ENCODE data around the gene CENPH. TPM values are rescaled to one million over a fixed set of nuclear protein-coding genes. Genes with fewer than 3 reads are reported as not detected.

CENPH gene
- polyA plus RNA-seq, 1 of the 3 experiments (the other 2 are of a cell fraction): 14.6 TPM

GRCh38 chr5:69148981-69149675 lies 40.3 kb upstream of the CENPH start:
- Histone ChIP-seq H3K4me2 (no peak overlapping the region), H4K20me1 (ENCODE audit: insufficient read depth) (no peaks in the 10 kb centered on the region), H3F3A (replicated peaks; ENCODE audit: insufficient read depth) (no peaks in the 10 kb centered on the region), H3K4me1 (ENCODE audit: control insufficient read depth in 1 of 2, insufficient read depth in 2 of 2, low read depth in 1 of 2, low read length in 1 of 2) (no peaks in the 10 kb centered on the region), H3K79me2 (ENCODE audit: insufficient read depth) (no peaks in the 10 kb centered on the region), H3K36me3 (replicated peaks in 1 of 2; ENCODE audit: control insufficient read depth in 1 of 2, insufficient read depth in 2 of 2, low read length in 1 of 2) (no peaks in the 10 kb centered on the region), H3K27ac (ENCODE audit: low read depth in 2 of 2, low read length in 1 of 2) (no peak overlapping the region), H3K9ac (no peak overlapping the region), H3K4me3 (ENCODE audit: low read depth in 2 of 2, low read length in 1 of 2) (no peak overlapping the region), H3K27me3 (ENCODE audit: insufficient read depth) (no peaks in the 10 kb centered on the region), H3K9me2 (no peaks in the 10 kb centered on the region), H2AFZ (ENCODE audit: low read depth) (no peak overlapping the region), H3K9me3 (no peaks in the 10 kb centered on the region)
- CTCF ChIA-PET: no interaction called here
- POLR2A ChIA-PET: no interaction called here
- no peak for DNase-seq
- WGBS (ENCODE audit: low lambda C conversion rate): 100% methylated on average over 2 of the region's 2 CpGs
- TF ChIP-seq, protein P1, sequence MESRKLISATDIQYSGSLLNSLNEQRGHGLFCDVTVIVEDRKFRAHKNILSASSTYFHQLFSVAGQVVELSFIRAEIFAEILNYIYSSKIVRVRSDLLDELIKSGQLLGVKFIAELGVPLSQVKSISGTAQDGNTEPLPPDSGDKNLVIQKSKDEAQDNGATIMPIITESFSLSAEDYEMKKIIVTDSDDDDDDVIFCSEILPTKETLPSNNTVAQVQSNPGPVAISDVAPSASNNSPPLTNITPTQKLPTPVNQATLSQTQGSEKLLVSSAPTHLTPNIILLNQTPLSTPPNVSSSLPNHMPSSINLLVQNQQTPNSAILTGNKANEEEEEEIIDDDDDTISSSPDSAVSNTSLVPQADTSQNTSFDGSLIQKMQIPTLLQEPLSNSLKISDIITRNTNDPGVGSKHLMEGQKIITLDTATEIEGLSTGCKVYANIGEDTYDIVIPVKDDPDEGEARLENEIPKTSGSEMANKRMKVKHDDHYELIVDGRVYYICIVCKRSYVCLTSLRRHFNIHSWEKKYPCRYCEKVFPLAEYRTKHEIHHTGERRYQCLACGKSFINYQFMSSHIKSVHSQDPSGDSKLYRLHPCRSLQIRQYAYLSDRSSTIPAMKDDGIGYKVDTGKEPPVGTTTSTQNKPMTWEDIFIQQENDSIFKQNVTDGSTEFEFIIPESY (IDR thresholded peaks at IDR 0.05; ENCODE audit: borderline replicate concordance, low read depth): no peak
- no peak for TF ChIP-seq JUND (IDR thresholded peaks at IDR 0.05)
- no peak for TF ChIP-seq TAF1 (IDR thresholded peaks at IDR 0.05; ENCODE audit: borderline replicate concordance, low read depth, low read length)
- no peak for TF ChIP-seq CHD2 (IDR thresholded peaks at IDR 0.05; ENCODE audit: low read length, partially characterized antibody)
- TF ChIP-seq RFX5 (IDR thresholded peaks at IDR 0.05; ENCODE audit: low read length): no peak
- TF ChIP-seq YY1 (IDR thresholded peaks at IDR 0.05; ENCODE audit: low read depth): no peak
- TF ChIP-seq ELF1 (IDR thresholded peaks at IDR 0.05): no peak
- TF ChIP-seq FOSL2 (IDR thresholded peaks at IDR 0.05; ENCODE audit: borderline replicate concordance, low read depth): no peak
- TF ChIP-seq, protein P2, sequence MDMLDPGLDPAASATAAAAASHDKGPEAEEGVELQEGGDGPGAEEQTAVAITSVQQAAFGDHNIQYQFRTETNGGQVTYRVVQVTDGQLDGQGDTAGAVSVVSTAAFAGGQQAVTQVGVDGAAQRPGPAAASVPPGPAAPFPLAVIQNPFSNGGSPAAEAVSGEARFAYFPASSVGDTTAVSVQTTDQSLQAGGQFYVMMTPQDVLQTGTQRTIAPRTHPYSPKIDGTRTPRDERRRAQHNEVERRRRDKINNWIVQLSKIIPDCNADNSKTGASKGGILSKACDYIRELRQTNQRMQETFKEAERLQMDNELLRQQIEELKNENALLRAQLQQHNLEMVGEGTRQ (IDR thresholded peaks at IDR 0.05; ENCODE audit: borderline replicate concordance, low read depth, low read length): no peak

DNA sequence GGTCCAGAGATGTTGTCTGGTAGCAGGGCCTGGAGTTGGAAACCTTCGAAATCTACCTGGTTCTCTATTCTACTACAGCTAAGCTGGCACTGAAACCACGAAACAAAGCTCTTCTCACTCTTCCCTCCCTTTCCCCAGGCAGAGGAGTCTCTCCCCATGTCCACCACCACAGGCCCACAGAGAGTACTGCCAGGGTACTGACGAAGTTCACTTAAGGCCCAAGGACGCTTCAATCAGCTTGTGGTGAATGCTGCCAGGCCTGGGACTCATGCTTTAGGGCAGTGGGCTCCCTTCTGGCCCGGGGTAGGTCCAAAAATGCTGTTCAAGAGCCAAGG lies 39.7 kb upstream of the CENPH start:
- POLR2A ChIA-PET: no interaction called here

More for the DNA sequence above, 39.7 kb upstream of the CENPH start:
- no peaks in the 10 kb centered on the region for H3K79me2 ChIP-seq (ENCODE audit: insufficient read depth)
- 82% methylated on average over 5 of the region's 5 CpGs for WGBS (ENCODE audit: low lambda C conversion rate)
- no peak overlapping the region for H3K4me3 ChIP-seq (ENCODE audit: low read depth in 2 of 2, low read length in 1 of 2)
- no peaks in the 10 kb centered on the region for H3K36me3 ChIP-seq (replicated peaks in 1 of 2; ENCODE audit: control insufficient read depth in 1 of 2, insufficient read depth in 2 of 2, low read length in 1 of 2)
- CTCF ChIA-PET: no interaction called here
- H3K9me2 ChIP-seq: no peaks in the 10 kb centered on the region
- no peak for TF ChIP-seq EP300 (IDR thresholded peaks at IDR 0.05; ENCODE audit: borderline replicate concordance in 1 of 2, low read depth in 1 of 2, low read length in 1 of 2)
- TF ChIP-seq, protein P3, sequence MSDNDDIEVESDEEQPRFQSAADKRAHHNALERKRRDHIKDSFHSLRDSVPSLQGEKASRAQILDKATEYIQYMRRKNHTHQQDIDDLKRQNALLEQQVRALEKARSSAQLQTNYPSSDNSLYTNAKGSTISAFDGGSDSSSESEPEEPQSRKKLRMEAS (IDR thresholded peaks at IDR 0.05; ENCODE audit: low read depth): no peak
- no peak for TF ChIP-seq JUND (IDR thresholded peaks at IDR 0.05)
- TF ChIP-seq NRF1 (IDR thresholded peaks at IDR 0.05; ENCODE audit: low read depth, low read length): no peak
- no peak for TF ChIP-seq SIN3A (IDR thresholded peaks at IDR 0.05; ENCODE audit: borderline replicate concordance, low read depth, low read length)
- TF ChIP-seq MXI1 (IDR thresholded peaks at IDR 0.05; ENCODE audit: low read depth, low read length): no peak
- no peak for TF ChIP-seq MEF2A (IDR thresholded peaks at IDR 0.05; ENCODE audit: borderline replicate concordance, low read depth)
- no peak for TF ChIP-seq GABPA (IDR thresholded peaks at IDR 0.05; ENCODE audit: low read depth)
- TF ChIP-seq IRF3 (IDR thresholded peaks at IDR 0.05; ENCODE audit: low read depth, low read length): no peak
- TF ChIP-seq RCOR1 (IDR thresholded peaks at IDR 0.05; ENCODE audit: low read length): no peak
- TF ChIP-seq NFIC (IDR thresholded peaks at IDR 0.05; ENCODE audit: borderline replicate concordance): no peak
- H3K4me1 ChIP-seq (ENCODE audit: control insufficient read depth in 1 of 2, insufficient read depth in 2 of 2, low read depth in 1 of 2, low read length in 1 of 2): no peaks in the 10 kb centered on the region
- no peaks in the 10 kb centered on the region for H4K20me1 ChIP-seq (ENCODE audit: insufficient read depth)
- no peaks in the 10 kb centered on the region for H3F3A ChIP-seq (replicated peaks; ENCODE audit: insufficient read depth)
- H3K9me3 ChIP-seq: no peaks in the 10 kb centered on the region
- no peak overlapping the region for H2AFZ ChIP-seq (ENCODE audit: low read depth)
- DNase-seq: no peak
- H3K4me2 ChIP-seq: no peak overlapping the region
- no peak overlapping the region for H3K9ac ChIP-seq
- no peaks in the 10 kb centered on the region for H3K27me3 ChIP-seq (ENCODE audit: insufficient read depth)
- no peak overlapping the region for H3K27ac ChIP-seq (ENCODE audit: low read depth in 2 of 2, low read length in 1 of 2)

All from SK-N-SH (cell line).